ENCODE measurements around the gene NSF.

DNA sequence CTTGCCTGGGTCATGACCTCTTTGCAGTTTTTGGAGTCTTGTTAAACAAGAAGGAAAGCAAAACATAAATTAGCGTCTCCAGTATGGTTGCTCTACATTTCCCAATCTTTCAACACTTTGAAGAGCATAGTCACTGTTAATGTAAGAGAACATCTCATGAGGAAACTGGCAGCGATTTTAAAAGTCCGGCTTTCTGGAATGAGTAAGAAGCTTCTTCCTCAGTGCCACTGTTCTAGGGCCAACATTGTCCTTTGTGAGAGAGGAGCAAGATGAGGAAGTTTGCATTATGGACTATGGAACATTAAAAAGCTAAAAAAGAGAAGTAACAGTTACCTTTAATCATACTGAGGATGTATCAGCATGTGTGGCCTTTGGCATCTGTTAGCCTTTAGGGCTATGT is 154.9 kb downstream of the NSF start:
- TF ChIP-seq, protein P1, sequence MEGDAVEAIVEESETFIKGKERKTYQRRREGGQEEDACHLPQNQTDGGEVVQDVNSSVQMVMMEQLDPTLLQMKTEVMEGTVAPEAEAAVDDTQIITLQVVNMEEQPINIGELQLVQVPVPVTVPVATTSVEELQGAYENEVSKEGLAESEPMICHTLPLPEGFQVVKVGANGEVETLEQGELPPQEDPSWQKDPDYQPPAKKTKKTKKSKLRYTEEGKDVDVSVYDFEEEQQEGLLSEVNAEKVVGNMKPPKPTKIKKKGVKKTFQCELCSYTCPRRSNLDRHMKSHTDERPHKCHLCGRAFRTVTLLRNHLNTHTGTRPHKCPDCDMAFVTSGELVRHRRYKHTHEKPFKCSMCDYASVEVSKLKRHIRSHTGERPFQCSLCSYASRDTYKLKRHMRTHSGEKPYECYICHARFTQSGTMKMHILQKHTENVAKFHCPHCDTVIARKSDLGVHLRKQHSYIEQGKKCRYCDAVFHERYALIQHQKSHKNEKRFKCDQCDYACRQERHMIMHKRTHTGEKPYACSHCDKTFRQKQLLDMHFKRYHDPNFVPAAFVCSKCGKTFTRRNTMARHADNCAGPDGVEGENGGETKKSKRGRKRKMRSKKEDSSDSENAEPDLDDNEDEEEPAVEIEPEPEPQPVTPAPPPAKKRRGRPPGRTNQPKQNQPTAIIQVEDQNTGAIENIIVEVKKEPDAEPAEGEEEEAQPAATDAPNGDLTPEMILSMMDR (conservative IDR thresholded peaks at IDR 0.05; ENCODE audit: low read length) = no peak
- TF ChIP-seq EZH2phosphoT487 (IDR thresholded peaks at IDR 0.05; ENCODE audit: borderline replicate concordance, low read depth, low read length) = no peak
